ENCODE results near the gene PTK7.

Gene PTK7

GRCh38 chr6:43205849-43206248 is 129.7 kb downstream of the PTK7 start:
- no peak for DNase-seq (ENCODE audit: low read depth in 2 of 2)

- DNase-seq (ENCODE audit: low read depth in 2 of 2), result no peak
Observed at GRCh38 chr6:43207286-43207685, 131.2 kb downstream of the PTK7 start.
